Suprapubic skin (tissue), 3 donors: ENCODE measurements around the gene CERS3.

Source experiments
- CTCF ChIP-seq, 2 donors: fragments of 200-600 bp in 1 of 2; fragments of 450-650 bp in 1 of 2; sonication (generic) in 1 of 2; IDR thresholded peaks; one replicate each; pipeline ENCODE4 v1.5.1; 2016 to 2019; ENCODE audit warnings: antibody characterized with exemption in 2 of 2, mild to moderate bottlenecking in 1 of 2, moderate library complexity in 1 of 2
- POLR2A ChIP-seq, 2 donors: fragments of 450-650 bp; IDR thresholded peaks; one replicate each; pipeline ENCODE4 v1.6.1; 2017; ENCODE audit warnings: antibody characterized with exemption in 2 of 2, mild to moderate bottlenecking in 2 of 2, moderate library complexity in 2 of 2

GRCh38 chr15:100520132-100520921 is 8.4 kb downstream of the CERS3 start:
- TF ChIP-seq CTCF (IDR thresholded peaks at IDR 0.05) (no peak), POLR2A (IDR thresholded peaks at IDR 0.05) (no peak)
